Activated CD8-positive, alpha-beta memory T cell treated with anti-CD3 and anti-CD28 coated beads for 4 hours (primary cell): ENCODE results near the gene XRCC4.
"Not testable (repeated sequence)": the region's sequence is repeated elsewhere in the genome, so short reads cannot be mapped to it uniquely, and the experiment has no call there.

Source experiments
- DNase-seq, 2 donors: peaks; one replicate each; pipeline ENCODE4 v3.0.0-alpha.2; 2020; ENCODE audit warnings: low read depth in 2 of 2

XRCC4 gene

DNA sequence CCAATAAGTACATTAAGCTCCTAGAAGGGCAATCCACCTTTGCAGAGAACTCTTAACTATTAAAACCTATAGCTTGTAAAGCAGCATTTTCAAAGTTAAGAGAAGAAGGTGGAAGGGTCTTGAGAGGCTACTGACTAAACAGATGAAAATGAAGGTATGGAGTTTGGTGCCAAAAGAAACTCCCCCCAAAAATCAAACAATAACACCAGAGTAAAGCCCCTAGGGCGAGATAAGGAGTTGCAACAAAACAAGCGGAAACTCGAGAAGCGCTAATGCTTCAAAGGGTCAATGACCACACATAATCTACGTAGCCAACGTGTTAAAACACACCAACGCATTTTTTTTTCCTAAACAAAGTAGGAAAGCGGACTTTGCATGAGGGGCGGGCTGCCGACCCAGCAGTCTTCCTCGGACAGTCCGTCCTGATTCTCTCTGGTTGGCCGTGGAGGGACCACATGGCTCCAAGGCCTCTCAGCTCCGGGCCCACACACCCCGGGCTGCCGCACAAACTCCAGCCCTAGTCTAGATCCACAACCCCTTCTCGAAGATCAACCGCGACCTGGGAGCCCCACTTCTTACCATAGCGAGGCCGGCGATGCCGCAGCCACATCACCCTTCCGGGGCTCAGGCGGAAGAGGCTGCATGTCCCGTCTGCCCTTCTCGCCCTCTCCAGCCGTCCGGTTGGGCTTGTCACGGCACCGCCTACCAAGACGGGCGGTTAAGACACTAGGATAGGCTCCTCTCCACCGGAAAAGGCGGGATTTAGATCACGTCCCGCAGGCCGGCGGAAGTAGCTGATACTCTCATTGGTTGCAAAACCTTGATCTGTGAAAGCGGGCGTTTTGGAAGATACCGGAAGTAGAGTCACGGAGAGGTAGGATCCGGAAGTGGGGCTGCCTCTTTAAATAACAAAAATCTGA, at the start of gene XRCC4, which contains the start of gene TMEM167A:
Gene XRCC4 (plus strand): TSS at position 806 of the 920 bp plus-strand sequence. CDS start 27,373 bp downstream, outside the sequence.
Gene TMEM167A (minus strand): TSS at position 653 of the 920 bp plus-strand sequence. CDS start 71 bp downstream, at position 582.
- DNase-seq, result peak; percentile 84 to 92

DNA sequence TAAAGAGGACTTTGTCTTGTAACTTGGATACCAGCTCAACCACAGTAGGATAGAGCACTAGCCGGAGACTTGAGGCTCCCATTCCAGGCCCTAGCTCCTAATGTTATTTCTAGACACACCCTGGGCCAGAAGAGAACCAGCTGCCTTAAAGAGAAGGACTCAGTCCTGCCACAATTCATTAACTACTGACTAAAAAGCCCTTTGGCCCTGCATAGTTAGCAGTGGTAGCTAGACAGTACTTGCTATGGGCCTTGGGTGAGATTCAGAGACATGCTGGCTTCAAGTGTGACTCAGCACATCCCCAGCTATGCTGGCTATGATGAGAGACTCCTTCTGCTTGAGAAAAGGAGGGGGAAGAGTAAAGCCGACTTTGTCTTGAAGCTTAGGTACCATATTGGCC, 47.4 kb upstream of the XRCC4 start:
- DNase-seq, result no peak

DNA sequence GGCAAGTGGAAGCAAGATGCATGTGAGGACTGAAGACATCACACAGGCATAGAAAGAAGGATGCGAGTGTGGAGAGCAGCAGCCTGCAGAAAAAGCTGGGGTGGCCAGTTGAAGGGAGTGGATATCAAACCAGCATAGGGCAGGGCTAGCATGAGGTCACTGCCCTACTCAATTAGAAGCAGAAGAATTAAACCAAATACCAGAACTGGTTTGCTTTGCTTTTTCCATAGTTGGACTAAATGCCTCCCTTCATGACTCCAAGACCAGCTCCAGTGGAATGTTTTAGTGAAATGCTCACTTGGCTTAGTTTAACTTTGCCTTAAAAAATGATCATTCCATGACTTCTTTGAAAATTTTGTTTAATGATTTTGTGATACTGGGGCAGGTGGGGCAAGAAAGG, 46.0 kb upstream of the XRCC4 start:
- no peak for DNase-seq

DNA sequence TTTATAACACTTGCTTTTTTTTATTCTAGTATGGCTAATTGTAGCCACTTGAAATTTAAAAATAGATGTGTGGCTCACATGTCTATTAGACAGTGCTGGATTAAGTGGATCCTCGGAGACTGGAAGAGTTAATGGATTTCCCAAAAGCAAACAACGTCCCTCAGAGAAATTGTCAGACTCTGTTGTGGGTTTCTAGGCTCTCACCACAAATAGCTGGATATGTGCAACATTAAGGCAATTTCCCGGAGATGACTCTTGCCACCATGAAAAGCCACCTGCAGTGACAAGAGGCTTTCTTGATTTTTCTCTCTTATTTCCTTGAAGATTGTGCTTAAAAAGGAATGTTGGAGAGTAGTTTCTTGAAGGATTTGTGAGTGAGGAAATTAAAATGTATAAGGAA, 43.3 kb upstream of the XRCC4 start:
- no peak for DNase-seq

DNA sequence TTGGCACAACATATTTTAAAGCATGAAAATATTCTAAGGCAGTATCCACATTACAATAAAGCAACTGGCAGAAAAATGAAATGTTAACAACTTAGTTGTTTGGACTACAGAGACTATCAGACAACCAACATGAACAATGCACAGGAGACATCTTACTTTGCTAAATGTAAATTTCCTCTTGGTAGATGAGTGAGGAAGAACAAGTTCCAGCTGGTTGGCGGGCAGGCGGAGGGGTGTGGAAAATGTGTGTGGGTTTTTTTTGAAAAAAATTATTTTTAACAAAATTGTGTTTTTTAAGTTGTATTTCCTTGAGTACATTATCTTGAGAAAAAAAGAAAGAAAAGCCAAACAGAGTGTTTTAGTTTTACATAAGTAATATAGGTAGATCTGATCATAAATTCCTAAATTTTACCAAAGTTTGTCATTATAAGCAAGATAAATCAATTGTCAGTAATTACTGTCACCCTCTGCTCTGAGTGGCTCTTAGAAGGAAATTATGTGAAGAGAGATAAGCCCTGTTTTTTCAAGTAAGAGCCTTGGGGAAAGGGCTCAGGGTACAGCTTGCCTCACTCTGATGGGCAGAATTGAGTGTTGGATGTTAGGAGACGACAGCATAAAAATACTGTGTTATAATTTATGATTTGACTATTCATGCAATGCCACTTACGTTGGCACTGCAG, 42.7 kb upstream of the XRCC4 start:
- no peak for DNase-seq

DNA sequence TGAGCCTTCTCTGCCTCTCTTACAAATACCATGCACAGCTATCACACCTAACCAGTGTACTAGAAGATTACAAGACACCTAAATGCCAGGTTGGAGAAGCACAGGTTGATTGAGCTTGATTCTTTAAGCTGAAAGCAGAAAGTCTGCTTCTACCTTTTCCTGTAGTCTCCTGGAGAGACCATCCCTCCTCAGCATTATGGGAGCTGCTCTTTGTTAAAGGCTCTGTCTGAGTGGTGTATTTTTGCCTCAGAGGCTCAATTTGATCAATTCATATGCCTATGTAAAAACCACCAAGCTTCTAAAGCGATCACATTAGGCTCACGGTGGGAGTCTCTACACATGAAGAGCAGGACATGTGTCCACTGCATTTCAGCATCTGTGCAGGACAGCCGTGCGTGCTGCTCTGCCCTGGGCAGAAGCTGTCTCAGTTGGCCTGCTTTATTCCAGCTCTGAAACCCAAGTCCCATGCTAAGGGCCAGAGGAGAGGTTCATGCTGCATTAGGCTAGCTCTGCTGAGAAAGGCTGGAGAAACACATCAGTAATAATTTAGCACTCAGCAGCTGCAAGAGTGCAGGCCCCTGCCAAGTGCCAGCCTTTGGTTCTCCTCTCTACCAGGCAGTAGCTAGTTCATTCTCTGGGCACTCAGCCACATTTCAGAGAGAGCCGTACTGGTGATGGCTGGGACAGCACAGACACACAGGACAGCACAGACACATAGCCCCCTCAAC, 41.8 kb upstream of the XRCC4 start:
- DNase-seq, result no peak

DNA sequence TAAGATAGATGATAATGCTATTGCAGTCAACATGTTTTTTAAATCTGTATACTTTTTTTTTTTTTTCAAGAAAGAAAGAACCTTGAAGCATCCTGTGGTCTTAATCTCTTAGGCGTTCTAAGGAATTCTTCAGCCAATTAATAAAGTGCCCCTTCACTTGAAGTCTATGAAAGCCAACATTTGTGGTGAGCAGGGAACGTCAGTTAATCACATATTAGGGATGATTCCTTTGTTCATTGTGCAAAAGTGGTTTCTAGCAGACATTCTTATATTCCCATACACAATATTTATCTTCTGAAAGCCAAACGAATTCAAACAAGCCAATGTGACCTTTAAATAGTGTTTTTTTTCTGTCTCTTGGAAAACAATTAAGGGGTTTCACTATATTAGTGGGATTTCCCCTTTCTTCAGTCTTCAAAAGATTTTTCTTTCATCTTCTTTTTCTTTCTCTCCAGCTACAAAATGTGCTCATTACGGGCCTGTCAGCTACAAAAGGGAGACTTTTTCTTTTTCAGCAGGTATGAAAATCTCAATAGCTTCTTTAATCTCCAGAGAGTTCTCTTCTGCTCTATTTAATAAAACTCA, 40.3 kb upstream of the XRCC4 start:
- no peak for DNase-seq

DNA sequence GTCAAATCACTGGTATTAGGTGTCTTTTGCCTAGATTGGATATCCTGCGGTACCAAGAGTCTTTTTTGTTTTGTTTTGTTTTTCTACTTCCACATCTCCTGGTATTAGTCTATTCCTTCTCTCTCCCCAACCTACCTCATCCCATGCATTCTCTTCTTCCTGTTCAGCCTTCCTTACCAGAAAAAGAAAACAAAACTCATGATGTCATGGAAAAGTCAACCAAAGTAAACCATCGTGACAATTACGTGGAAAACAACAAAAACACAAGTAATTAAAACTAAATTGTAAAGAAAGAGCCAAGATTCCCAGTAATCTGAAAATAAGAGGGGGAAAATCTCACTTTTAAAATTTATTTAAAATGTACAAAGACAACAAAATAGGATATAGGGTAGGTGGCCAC, 38.4 kb upstream of the XRCC4 start:
- DNase-seq, result no peak

DNA sequence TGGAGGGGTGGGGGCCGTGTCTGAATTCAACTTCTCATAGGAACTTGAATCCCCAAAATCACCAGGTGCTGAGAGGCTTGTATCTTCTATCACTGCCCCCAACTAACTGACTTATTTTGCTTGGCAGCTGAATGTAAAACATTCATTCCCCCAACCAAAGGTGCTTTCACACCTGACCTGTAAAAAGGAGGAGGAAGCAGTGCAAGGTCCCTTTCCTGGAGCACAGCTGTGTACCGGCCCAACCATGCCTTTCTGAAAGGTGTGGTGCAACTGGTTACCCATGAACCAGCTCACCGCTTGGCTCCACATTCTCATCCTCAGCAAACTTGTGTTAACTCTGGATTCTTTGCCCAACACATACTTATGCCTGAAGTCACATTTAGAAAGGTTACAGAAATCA, 34.8 kb upstream of the XRCC4 start:
- no peak for DNase-seq

DNA sequence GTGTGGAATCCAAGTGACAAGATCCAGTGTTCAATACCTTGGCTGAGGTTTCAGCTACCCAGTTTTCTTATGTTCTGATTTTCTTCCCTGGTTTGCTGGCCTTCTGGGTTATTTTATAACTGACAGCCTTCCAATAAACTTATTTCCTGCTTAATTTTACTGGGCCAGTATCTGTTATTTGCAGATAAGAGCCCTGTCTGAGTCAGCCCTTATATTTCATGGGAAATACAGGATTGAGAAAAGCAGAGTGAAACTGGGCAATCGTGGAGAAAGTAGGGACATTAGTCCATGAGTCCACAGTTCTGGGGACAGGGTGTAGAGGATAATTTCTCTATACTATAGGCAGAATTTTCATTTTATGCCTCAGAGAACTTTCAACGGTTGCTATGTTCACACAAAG, 32.4 kb upstream of the XRCC4 start:
- no peak for DNase-seq

DNA sequence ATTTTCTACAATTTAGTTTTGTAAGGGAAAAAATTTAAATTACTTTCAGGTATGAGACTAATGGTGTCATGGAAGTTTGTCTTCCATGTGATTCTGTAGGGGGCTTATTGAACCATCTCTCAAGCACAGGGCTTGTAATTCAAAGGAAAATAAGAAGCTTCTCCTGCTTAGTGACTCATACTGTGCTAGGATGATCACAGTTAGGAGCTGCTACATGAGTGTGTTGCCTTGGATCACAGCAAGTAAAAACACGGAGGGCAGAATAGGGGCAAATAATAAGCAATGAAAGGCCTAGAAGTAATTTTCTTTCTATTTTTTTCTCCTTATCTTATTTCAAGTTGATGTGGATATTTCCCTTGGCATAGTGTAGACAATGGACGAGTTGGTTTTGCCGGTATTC, 29.1 kb upstream of the XRCC4 start:
- no peak for DNase-seq

DNA sequence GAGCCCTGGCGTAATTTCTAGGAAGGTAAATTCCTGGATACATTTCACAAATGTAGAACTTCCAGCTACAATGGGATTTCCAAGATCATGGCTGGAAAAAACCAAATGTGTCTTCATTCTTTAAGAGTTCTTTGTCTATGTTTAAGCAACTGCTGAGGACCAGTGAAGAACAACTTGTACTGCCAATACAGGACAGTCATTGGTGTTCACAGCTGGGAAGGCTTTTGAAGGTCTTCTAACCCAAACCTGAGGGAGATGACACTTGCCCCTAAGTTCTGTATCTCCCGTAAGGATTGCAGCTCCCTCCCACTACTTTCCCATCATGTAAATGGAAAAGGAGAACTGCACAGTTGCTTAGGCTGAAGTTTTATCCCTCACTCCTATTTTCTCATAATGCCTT, 28.5 kb upstream of the XRCC4 start:
- no peak for DNase-seq

DNA sequence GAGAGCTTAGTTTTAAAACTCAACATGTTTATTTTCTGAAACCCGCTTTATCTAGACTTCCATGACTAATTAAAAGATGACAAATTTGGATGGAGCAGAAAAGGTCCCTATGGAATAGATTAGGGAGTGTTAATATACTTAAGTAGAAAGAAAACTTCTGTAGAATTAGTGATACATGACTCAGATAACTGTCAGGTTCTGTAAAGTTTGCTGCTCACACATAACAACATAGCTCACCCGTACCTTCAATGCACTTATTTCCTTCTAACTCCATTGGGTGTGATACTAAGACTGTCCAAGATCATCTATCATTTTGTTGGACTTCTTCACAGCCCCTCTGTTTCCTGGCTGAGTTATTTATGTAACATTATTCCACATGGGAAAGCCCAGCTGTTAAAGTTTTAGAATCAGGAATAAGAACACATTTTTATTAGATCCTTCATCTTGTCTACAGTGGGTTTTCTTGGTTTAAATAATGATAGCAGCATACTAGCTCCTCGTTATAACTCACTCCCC, 27.9 kb upstream of the XRCC4 start:
- no peak for DNase-seq

DNA sequence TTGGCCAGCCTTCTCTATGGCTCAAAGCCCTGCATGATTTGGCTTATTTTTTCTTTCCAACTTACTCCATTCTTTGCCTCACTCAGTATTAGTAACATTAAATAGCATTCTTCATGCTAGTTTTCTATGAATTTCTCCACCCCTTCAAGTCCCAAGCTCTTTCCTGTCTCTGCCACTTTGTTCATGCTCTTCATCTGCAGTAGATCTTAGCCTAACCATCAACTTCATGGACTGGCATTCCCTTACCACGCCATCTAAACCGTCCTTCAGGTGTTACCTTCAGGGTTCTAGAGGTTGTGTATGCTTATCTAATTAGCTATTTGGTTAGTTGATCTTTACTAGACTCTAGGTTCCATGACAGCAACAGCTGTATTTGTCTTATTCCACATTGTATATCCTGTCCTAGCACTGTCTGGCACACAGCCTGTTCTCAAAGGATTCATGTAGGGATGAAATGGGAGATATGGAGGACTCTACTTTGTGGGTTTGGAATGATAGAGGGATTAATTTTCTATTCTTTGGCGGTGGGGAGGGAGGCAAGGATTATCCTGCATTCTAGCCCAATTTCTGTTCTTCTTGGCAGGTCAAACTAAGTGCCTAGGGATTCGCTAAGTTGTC, 26.5 kb upstream of the XRCC4 start:
- no peak for DNase-seq

DNA sequence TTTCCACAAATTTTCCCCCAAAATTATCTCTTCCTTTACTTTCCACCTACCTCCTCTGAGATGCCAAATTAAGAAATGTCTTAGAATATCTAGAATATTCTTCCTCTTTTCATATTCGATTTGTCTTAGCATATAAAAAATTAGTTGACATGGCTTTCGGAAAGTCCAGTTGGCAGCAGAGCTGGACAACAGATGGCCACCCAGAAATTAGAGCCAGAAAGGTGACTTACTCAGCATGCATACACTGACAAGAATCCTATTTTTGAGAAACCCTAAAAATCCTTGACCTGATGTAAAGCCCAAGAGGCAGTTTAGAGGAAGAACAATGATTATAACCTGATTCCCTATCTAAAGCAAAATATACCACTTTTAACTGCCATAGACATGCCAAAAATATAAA, 22.2 kb upstream of the XRCC4 start:
- DNase-seq, result no peak

DNA sequence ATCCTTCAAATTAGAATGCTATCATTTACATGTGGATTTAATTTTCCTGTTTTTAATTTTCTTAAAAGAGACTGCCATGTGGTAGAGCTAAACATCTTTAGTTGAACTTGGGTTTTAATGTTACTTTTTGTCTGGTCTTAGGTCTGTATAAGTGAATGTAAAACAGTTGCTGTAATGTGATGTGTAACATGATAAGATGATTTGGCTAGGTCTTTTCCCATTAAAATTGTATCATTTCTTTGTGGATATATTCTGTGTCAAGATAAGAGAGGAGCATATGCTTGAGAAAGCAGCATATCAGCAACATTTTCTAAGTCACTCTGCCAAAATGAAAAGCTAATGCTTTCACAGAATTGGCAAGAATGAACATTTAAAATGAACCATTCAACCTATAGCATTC, 18.6 kb upstream of the XRCC4 start:
- DNase-seq, result no peak

DNA sequence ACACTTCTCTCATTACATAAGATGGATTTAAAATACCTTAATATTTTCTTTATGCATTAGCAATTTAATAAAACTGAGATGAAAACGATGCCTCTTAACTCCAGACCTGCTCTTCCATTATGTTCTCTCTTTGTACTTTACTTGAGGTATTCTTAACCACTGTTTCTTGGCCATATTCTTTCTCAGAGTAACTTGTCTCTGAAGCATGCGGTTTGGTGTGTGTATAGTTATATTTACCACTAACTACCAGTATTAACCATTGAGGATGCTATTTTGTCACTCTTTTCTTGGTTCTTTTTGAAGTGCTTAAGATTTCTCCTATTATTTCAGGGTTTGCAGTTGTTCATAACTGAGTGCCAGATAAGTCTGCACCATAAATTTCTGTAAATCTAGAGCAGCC, 18.0 kb upstream of the XRCC4 start:
- no peak for DNase-seq

DNA sequence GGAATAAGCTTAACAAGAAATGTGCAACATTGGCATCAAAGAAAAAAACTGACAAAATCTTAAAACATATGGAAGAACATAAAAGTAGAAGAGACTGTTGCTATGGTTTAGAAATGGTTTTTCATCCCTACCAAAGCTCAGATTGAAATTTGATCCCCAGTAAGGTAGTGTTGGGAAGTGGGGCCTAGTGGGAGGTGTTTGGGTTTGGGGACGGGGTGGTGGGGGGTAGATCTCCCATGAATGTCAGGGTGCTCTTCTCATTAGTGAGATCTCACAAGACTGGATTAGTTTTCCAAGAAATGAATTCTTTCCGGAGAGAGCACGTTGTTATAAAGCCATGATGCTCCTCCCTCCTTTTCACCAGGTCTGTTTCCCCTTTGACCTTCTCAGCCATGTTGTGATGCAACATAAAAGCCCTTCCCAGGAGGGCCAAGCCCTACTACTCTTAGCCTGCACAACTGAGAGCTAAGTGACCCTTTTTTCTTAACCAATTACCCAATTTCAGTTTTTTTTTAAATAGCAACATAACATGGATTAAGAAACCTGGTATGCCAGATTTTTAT, 10.7 kb upstream of the XRCC4 start:
- DNase-seq, result no peak

DNA sequence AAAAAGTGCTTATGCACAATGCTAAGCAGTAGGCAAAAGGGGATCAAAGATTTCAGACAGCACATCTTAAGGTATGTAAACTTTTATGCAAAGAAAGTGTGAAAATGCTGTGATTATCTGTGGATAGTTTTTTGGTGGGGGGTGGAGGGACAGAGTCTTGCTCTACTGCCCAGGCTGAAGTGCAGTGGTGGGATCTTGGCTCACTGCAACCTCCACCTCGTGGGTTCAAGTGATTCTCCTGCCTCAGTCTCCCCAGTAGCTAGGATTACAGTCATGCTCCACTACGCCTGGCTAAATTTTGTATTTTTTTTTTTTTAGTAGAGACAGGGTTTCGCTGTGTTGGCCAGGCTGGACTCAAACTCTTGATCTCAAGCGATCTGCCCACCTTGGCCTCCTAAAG, 10.0 kb upstream of the XRCC4 start:
- DNase-seq, result not testable (repeated sequence)

DNA sequence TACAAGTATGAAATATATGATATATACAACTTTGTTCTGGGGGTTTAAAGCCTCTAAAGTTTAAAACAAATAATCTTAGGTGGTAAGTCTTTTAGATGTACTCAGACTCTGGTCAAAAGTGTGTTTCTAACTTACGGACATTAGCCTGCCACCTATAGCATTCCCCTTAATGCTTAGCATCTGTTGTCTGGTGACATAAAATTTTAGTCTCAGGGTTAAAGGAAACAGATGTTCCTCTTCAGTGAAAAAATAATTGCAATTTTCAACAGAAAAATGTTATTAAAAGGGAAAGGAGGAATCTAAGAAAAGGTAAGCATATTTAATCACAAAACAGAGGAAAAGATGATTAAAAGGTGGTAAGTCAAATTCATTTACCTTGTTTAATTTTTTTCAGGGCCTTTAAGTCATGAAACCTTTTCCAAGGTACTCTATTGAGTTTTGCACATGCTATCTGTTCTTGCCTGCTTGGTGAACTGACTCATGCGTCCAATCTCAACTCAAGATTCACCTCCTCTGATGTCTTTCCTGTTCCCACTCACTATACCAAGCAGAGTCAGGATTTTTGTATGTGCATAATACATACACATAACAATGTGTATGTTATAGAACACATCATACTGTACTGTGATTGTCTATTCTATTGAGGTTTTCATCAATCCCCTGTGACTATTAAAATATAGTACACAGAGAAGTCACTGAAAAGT, 8.1 kb upstream of the XRCC4 start:
- no peak for DNase-seq
